HUDEP-2 (cell line): ENCODE results near the gene NAB2.
"Not testable (repeated sequence)": the region's sequence is repeated elsewhere in the genome, so short reads cannot be mapped to it uniquely, and the experiment has no call there.

Source experiments
- DNase-seq, 76 experiments: peaks; one replicate each; lab custom pipeline; 2025; ENCODE audit not compliant: unreplicated experiment in 76 of 76; lab: John Stamatoyannopoulos, UW

NAB2 gene

DNA sequence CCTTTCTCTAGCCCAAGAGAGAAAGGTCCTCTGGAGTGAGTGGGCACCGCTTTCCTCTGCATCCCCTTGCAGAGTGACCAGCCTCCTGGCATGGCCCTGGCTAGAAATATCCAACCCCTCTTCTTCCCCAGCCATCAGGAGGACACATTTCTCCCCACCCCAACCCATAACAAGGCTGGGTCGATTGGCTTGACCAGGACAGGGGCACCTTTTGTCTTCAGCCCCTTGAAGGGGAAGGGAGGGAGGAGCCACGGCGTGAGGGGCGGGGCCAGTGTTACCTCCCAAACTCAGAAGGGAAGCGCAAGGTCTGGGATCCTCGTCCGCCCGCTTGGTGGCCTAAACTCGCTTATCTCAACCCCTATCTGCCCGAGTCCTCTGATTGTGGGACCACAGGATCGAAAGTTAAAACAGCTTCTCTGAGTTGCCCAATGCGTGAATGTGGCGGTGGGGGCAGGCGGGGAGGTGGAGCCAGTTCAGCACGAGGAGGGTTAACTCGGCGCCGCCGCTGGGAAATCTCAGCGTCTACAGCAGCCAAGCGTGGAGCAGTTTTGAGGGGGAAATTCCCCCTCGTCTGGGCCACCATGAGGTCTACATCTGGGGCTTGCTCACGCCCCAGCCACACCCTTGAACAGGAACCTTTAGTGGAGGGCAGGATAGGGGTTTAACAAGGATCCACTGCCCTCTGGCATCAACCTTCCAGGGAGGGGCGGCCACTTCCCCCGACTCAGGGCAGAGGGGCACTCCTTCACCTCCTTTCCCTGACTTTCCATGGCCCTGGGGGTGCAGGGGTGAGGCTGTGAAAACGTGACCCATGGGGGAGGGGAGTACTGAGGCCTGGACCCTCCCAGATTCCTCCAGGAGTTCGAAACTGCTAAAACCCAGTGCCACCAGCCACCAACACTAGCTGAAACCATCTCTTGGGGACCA lies 21.5 kb downstream of the NAB2 start:
- peak in 69 of 76 experiments; percentile 14 to 80 (median 59) for DNase-seq

DNA sequence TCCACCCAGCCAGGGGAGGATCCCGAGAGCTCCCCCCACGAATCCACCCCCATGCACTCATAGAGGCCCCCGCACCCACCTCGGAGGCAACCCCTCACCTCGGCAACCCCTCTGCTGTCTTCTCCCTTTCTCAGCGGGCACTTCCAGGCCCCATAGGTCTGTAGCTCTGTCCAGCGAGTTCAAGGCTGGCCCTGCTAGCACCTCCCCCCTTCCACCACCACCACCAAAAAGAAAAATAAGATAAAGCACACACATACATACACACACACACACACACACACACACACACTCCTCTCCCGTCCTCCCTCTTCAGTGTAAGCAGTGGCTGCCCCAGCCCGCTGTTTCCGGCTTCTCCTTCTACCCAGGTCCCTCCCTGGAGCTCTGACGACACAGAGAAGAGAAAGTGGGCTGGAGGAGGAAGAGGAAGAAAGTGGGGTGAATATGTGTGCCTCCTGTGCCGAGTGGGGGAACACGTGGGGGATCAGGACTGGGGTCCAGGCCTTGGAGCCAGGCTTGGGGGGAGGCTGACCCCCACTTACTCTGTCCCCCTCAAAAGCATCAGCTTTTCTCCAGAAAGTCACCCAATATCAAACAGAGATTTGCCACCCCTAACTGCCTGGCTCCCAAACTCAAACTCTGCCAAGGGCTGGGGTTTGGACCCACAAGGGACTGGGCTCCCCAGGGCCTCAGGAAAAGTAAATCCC lies 22.3 kb downstream of the NAB2 start, which contains the start of gene STAT6:
Gene STAT6, minus strand, starts transcription at position 332 of the 704 bp plus-strand sequence. CDS start 3,084 bp downstream, outside the sequence.
- DNase-seq, result peak in 71 of 76 experiments; percentile 25 to 82 (median 60)

DNA sequence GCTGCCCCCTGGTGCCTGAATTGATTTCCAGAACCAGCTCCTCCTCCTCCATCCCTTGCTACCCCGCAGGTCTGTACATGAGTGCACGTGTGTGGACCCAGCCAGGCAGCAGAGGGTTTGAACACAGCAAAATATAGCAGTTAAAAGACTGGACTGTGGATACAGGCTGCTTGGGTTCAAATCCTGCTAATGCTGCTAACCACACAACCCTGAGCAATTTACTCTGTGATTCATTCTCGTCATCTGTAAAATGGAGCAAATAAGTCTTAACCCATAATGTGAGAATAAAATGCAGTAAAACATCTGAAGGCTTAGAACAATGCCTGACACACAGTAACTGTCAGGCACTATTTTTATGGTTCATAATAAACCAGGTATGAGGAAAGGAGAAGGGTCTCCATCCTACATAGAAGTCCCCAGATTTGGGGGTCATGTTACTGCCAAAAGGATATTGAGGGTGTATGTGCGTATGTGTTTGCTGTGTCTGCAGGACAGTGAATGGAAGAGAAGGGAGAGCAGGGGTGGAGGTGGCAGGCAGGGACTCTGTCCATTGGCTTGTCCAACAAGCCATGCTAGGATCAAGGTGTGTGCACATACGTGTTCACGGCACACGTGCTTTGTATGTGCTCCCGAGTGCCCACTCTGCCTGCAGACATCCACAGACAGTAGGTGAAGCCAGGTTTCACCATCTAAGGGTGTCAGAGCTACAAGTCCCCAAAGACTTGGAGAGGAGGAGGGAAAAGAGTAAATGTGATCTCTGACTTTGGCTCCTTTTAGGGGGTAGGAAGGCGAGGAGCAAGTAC lies 23.8 kb downstream of the NAB2 start:
- DNase-seq, result peak in 4 of 76 experiments; percentile 46 to 61 (median 52)

GRCh38 chr12:57116580-57117281 lies 27.8 kb downstream of the NAB2 start:
- DNase-seq, result no peak

DNA sequence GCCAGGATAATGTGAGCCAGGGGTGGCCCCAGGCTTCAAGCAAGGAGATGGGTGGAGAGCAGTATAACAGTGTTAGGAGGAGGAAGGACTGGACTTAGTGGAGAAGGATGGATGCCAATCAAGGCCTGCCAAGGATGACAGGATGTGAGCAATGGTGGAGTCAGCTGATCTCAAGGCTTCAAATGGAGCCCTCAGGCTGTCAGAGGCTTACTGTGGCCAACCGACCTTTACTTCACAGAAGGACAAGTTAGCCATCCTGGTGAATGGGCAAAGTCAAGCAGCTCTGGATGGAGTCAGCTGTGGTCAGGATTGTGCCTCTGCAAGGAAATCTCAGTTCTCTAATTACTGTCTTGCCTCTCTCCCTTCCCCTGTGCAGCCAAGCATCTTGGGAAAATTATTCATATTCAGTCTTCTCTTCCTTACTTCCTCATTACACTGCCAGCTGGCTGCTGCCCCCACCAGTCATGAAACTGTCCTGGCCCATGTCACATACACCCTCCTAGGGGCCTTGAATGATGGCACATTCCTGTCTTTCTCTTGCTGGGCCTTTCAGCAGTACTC lies 29.9 kb downstream of the NAB2 start:
- no peak for DNase-seq

DNA sequence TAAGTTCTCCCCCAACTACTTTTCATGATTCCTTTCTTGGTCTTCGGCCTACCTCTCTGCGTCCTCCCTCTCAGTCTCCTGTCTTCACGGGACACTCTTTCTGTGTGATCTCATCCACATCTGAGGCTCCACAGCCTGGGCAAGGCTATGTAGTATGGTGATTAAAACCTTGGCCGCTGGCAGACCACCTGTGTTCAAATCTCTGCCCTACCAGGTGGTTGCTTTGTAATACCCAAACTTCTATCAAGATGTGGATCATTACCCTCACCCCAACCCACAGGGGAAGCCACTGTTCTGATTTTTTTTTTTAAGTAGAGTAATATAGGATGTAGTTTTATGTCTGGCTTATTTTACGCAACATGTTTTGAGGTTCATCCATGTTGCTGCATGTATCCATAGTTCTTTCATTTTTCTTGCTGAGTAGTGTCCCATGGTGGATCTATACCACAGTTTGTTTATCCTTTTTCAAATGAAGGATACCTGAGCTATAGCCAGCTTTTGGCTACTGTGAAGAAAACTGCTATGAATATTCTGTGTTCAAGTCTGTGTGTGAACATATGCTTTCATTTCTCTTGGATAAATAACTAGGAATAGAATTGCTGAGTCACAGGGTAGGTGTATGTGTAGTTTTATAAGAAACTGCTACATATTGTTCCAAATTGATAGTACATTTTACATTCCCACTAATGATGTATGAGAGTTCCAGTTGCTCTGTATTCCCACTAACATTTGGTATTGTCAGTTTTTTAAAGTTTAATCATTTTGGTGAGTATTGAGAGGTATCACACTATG lies 30.6 kb downstream of the NAB2 start:
- DNase-seq, result no peak

GRCh38 chr12:57120718-57121117 lies 31.8 kb downstream of the NAB2 start:
- not testable (repeated sequence) for DNase-seq

DNA sequence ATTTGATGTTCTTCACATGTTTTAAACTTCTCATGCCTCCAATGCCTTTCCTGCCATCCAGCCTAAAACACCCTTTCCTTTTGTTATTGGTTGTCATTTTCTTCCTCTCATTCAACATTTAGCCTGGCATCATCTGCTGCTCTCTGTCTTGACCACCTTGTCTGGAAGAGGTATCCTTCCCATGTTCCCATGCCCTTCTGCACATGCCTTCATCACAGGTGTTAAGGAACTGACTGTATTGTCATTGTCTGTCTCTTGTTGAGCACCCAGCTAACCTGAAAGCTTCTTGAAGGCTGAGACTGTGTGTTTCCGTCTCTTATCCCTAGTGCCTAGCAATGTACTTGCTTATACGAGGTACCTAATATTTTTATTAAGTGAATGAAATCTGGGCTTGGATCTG lies 34.9 kb downstream of the NAB2 start:
- DNase-seq, result no peak

GRCh38 chr12:57124261-57124877 lies 35.5 kb downstream of the NAB2 start:
- DNase-seq, result peak in 65 of 76 experiments; percentile 12 to 78 (median 50)

GRCh38 chr12:57126061-57126460 lies 37.1 kb downstream of the NAB2 start:
- no peak for DNase-seq

- DNase-seq, result peak in 1 of 76 experiments; percentile 11
Measured at GRCh38 chr12:57126561-57126960, 37.6 kb downstream of the NAB2 start.

- peak in 40 of 76 experiments; percentile 1 to 48 (median 26) for DNase-seq
Measured at GRCh38 chr12:57127101-57127725, 38.3 kb downstream of the NAB2 start.

- peak in 17 of 76 experiments; percentile 6 to 46 (median 23) for DNase-seq
Measured at GRCh38 chr12:57127726-57128518, 39.0 kb downstream of the NAB2 start, which contains the start of gene LRP1. Gene LRP1, plus strand, starts transcription at chr12:57128483. Its CDS starts 482 bp downstream, at chr12:57128965.

- DNase-seq, result no peak
Measured at GRCh38 chr12:57128519-57129247, 39.8 kb downstream of the NAB2 start.

GRCh38 chr12:57129321-57129842 lies 40.5 kb downstream of the NAB2 start:
- DNase-seq, result no peak

DNA sequence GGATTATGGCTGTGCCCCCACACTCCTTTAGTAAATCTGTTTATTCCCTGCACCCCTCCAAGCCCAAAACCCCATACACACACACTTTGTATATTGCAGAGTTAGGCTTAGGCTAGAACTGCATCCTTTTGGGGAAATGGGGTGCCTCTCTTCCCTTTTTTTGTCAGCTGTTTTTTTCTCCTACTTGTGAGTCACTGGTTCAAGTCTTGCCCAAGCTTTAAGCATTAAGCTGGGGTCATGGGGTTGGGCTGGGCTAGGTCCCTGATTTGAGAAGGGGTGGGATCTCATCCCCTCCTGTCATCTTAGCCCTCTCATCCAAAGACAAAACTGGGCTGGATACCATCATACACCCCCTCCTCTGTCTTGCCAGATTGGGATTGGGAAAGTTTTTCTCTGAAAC lies 41.0 kb downstream of the NAB2 start:
- no peak for DNase-seq
